Measurements from ENCODE around the gene PHLDB3. TPM values are rescaled to one million over a fixed set of nuclear protein-coding genes. Genes with fewer than 3 reads are reported as not detected.

The PHLDB3 gene
- total RNA-seq, 1 experiment from 2014 or later: 6.7 TPM

DNA sequence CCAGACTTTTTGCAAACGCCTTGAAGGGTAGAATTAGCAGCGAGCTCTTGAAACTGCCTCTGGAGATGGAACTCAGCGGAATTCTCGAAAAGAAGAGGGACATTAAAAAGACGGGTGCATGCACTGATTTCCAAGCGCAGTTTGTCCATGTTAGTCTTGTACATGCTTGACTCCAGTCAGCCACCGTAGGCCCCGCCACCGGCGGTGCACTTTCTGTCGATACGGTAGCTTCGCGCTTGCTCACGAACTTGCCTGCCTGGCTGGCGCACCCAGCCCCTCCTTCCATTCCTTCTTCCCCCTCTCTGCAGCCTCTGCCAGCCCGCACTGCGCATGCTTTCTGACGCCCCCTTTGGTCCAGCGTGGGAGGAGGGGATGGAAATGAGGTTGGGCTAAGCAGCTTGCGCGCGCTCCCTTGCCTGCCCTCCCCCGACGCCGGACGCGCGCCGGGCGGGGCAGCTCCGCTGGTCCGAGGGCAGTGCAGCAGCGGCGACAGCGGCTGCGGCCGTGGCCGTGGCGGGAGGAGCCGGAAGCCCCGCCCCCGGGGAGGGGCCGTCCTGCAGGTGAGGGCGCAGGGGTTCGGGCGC, 28.5 kb upstream of the PHLDB3 start, which contains the start of gene ZNF575:
Gene ZNF575, plus strand, starts transcription at position 227 of the 584 bp plus-strand sequence. CDS start 1,235 bp downstream, outside the sequence.
- ChIA-PET POLR2A (no interaction called here), CTCF (interaction anchor here (0.6 to 1.0 kb wide), 4 partner anchors 14 to 132 kb away, joined by 3 to 8 read pairs (median 4); no protein-coding TSS in a partner anchor)
- DNase-seq (ENCODE audit: low read depth, low spot score): peak; percentile 57
- TF ChIP-seq, protein P1, sequence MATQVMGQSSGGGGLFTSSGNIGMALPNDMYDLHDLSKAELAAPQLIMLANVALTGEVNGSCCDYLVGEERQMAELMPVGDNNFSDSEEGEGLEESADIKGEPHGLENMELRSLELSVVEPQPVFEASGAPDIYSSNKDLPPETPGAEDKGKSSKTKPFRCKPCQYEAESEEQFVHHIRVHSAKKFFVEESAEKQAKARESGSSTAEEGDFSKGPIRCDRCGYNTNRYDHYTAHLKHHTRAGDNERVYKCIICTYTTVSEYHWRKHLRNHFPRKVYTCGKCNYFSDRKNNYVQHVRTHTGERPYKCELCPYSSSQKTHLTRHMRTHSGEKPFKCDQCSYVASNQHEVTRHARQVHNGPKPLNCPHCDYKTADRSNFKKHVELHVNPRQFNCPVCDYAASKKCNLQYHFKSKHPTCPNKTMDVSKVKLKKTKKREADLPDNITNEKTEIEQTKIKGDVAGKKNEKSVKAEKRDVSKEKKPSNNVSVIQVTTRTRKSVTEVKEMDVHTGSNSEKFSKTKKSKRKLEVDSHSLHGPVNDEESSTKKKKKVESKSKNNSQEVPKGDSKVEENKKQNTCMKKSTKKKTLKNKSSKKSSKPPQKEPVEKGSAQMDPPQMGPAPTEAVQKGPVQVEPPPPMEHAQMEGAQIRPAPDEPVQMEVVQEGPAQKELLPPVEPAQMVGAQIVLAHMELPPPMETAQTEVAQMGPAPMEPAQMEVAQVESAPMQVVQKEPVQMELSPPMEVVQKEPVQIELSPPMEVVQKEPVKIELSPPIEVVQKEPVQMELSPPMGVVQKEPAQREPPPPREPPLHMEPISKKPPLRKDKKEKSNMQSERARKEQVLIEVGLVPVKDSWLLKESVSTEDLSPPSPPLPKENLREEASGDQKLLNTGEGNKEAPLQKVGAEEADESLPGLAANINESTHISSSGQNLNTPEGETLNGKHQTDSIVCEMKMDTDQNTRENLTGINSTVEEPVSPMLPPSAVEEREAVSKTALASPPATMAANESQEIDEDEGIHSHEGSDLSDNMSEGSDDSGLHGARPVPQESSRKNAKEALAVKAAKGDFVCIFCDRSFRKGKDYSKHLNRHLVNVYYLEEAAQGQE (IDR thresholded peaks at IDR 0.05; ENCODE audit: insufficient read depth in 1 of 2, low read depth in 2 of 2, low read length in 1 of 2): no peak
- TF ChIP-seq POLR2AphosphoS5 (IDR thresholded peaks at IDR 0.05; ENCODE audit: low read depth, low read length) (no peak; the same call in 1 of the 2 replicates), TCF7L2 (IDR thresholded peaks at IDR 0.05; ENCODE audit: low read depth, low read length) (peak; percentile 63; the same call in 1 of the 2 replicates)
- no TSS peak for BruUV-seq (replicated peaks)
- Histone ChIP-seq H3K4me3 (ENCODE audit: low read depth in 2 of 2, low read length in 2 of 2) (peak within 1 kb of the TSS; percentile 65 to 89), H3K4me1 (ENCODE audit: control insufficient read depth, insufficient read depth, low read length) (no peaks in the 10 kb centered on the region), H3K9me3 (ENCODE audit: control insufficient read depth, insufficient read depth, low read depth, low read length) (no peaks in the 10 kb centered on the region), H3K27me3 (ENCODE audit: control insufficient read depth, insufficient read depth, low read length) (no peaks in the 10 kb centered on the region), H3K27ac (ENCODE audit: low read length) (peak within 1 kb of the TSS; percentile 83), H3K36me3 (ENCODE audit: control insufficient read depth, insufficient read depth, low read length) (no peaks in the 10 kb centered on the region)
- intact Hi-C loops (cut with micrococcal nuclease; ENCODE audit: unreplicated experiment) (no loop called here), in situ Hi-C loops (cut with HindIII; ENCODE audit: low pct_unique_long_range_greater_than_20kb, low sequenced_read_pairs) (no loop called here)
- ATAC-seq: peak; percentile 81

DNA sequence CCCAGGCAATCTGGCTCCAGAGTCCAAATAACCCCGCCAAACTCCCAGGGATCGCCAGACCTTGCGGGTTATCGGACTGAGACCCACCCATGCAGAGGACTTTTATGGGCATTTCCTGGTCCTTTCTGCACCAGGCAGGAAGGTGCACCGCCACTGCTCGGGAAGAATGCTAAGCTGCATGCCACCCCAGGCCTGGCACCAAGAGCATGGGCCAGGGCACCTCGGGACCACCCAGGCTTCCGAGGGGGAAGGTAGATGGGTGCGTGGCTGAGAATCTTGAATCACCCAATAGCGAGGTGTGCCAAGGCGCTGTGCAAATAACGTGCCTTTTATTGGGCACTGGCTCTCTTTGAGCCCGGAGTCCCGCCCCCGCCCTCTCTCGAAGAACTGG, 28.0 kb upstream of the PHLDB3 start:
- Histone ChIP-seq H3K36me3 (ENCODE audit: control insufficient read depth, insufficient read depth, low read length) (no peaks in the 10 kb centered on the region), H3K27me3 (ENCODE audit: control insufficient read depth, insufficient read depth, low read length) (no peaks in the 10 kb centered on the region), H3K4me1 (ENCODE audit: control insufficient read depth, insufficient read depth, low read length) (no peaks in the 10 kb centered on the region), H3K4me3 (ENCODE audit: low read depth in 2 of 2, low read length in 2 of 2) (peak overlapping the region; percentile 65 to 89), H3K27ac (ENCODE audit: low read length) (peak overlapping the region; percentile 83), H3K9me3 (ENCODE audit: control insufficient read depth, insufficient read depth, low read depth, low read length) (no peaks in the 10 kb centered on the region)
- TF ChIP-seq TCF7L2 (IDR thresholded peaks at IDR 0.05; ENCODE audit: low read depth, low read length) (no peak), CTCF (IDR thresholded peaks at IDR 0.05) (no peak), SIN3A (IDR thresholded peaks at IDR 0.05; ENCODE audit: borderline replicate concordance, insufficient read depth, low read depth, low read length) (no peak), POLR2AphosphoS5 (IDR thresholded peaks at IDR 0.05; ENCODE audit: low read depth, low read length) (no peak)
- TF ChIP-seq, protein P1 (IDR thresholded peaks at IDR 0.05; ENCODE audit: insufficient read depth in 1 of 2, low read depth in 2 of 2, low read length in 1 of 2): no peak
- CTCF ChIA-PET: interaction anchor here (0.6 to 1.0 kb wide), 4 partner anchors 13 to 131 kb away, joined by 3 to 8 read pairs (median 4); no protein-coding TSS in a partner anchor
- no TSS peak for BruUV-seq (replicated peaks)
- in situ Hi-C loops (cut with HindIII; ENCODE audit: low pct_unique_long_range_greater_than_20kb, low sequenced_read_pairs): no loop called here
- peak; percentile 27; the same call in 1 of the 2 replicates for ATAC-seq
- no peak for DNase-seq (ENCODE audit: low read depth, low spot score)
- intact Hi-C loops (cut with micrococcal nuclease; ENCODE audit: unreplicated experiment): no loop called here
- POLR2A ChIA-PET: no interaction called here

Data from Panc1 (cell line).